ENCODE results near the gene POLR3GL.
A peak's percentile ranks its signal among the peaks of the same experiment; 100 is the strongest.

POLR3GL gene

GRCh38 chr1:145961109-145961424 lies 3.4 kb upstream of the POLR3GL start:
- Histone ChIP-seq H3K36me3 (no peaks in the 10 kb centered on the region), H3K9me3 (ENCODE audit: severe bottlenecking) (no peaks in the 10 kb centered on the region), H3K4me3 (ENCODE audit: low read depth, low read length) (peak overlapping the region; percentile 75), H3K27me3 (ENCODE audit: insufficient read depth, low read depth, severe bottlenecking) (no peaks in the 10 kb centered on the region), H3K27ac (peak overlapping the region; percentile 26)
- TF ChIP-seq CTCF (IDR thresholded peaks at IDR 0.05; ENCODE audit: low read depth, low read length), result no peak
- peak; percentile 35 for DNase-seq

- no peaks in the 10 kb centered on the region for H3K36me3 ChIP-seq
- H3K9me3 ChIP-seq (ENCODE audit: severe bottlenecking), result no peaks in the 10 kb centered on the region
- TF ChIP-seq CTCF (IDR thresholded peaks at IDR 0.05; ENCODE audit: low read depth, low read length), result no peak
- DNase-seq, result peak; percentile 73
- peak overlapping the region; percentile 75 for H3K4me3 ChIP-seq (ENCODE audit: low read depth, low read length)
- H3K27ac ChIP-seq, result no peak overlapping the region
- no peaks in the 10 kb centered on the region for H3K27me3 ChIP-seq (ENCODE audit: insufficient read depth, low read depth, severe bottlenecking)
Observed at GRCh38 chr1:145961425-145962156, 2.9 kb upstream of the POLR3GL start.

- H3K27me3 ChIP-seq (ENCODE audit: insufficient read depth, low read depth, severe bottlenecking), result no peaks in the 10 kb centered on the region
- peak; percentile 44 for DNase-seq
- H3K36me3 ChIP-seq, result no peaks in the 10 kb centered on the region
- H3K9me3 ChIP-seq (ENCODE audit: severe bottlenecking), result peaks cover 4% of the 10 kb centered on the region
- no peak for TF ChIP-seq CTCF (IDR thresholded peaks at IDR 0.05; ENCODE audit: low read depth, low read length)
- peak overlapping the region; percentile 75 for H3K4me3 ChIP-seq (ENCODE audit: low read depth, low read length)
- H3K27ac ChIP-seq, result no peak overlapping the region
Observed at GRCh38 chr1:145962157-145963102, 2.1 kb upstream of the POLR3GL start.

GRCh38 chr1:145963265-145964019 lies 1.0 kb upstream of the POLR3GL start:
- H3K27me3 ChIP-seq (ENCODE audit: insufficient read depth, low read depth, severe bottlenecking), result no peaks in the 10 kb centered on the region
- H3K9me3 ChIP-seq (ENCODE audit: severe bottlenecking), result peaks cover 5% of the 10 kb centered on the region
- no peaks in the 10 kb centered on the region for H3K36me3 ChIP-seq
- TF ChIP-seq CTCF (IDR thresholded peaks at IDR 0.05; ENCODE audit: low read depth, low read length), result no peak
- DNase-seq, result no peak
- H3K27ac ChIP-seq, result no peak overlapping the region
- peak overlapping the region; percentile 53 for H3K4me3 ChIP-seq (ENCODE audit: low read depth, low read length)

GRCh38 chr1:145965119-145965744 lies 742 bp downstream of the POLR3GL start:
- Histone ChIP-seq H3K36me3 (no peaks in the 10 kb centered on the region), H3K27me3 (ENCODE audit: insufficient read depth, low read depth, severe bottlenecking) (no peaks in the 10 kb centered on the region), H3K27ac (peak overlapping the region; percentile 62), H3K9me3 (ENCODE audit: severe bottlenecking) (peaks cover 5% of the 10 kb centered on the region), H3K4me3 (ENCODE audit: low read depth, low read length) (peak overlapping the region; percentile 53)
- no peak for DNase-seq
- no peak for TF ChIP-seq CTCF (IDR thresholded peaks at IDR 0.05; ENCODE audit: low read depth, low read length)
